ENCODE data around the gene GALNT10. TPM values are rescaled to one million over a fixed set of nuclear protein-coding genes. Genes with fewer than 3 reads are reported as not detected.

GALNT10 gene
- polyA plus RNA-seq, 2 of the 4 experiments (the other 2 are of a cell fraction) = 110 to 156 TPM

DNA sequence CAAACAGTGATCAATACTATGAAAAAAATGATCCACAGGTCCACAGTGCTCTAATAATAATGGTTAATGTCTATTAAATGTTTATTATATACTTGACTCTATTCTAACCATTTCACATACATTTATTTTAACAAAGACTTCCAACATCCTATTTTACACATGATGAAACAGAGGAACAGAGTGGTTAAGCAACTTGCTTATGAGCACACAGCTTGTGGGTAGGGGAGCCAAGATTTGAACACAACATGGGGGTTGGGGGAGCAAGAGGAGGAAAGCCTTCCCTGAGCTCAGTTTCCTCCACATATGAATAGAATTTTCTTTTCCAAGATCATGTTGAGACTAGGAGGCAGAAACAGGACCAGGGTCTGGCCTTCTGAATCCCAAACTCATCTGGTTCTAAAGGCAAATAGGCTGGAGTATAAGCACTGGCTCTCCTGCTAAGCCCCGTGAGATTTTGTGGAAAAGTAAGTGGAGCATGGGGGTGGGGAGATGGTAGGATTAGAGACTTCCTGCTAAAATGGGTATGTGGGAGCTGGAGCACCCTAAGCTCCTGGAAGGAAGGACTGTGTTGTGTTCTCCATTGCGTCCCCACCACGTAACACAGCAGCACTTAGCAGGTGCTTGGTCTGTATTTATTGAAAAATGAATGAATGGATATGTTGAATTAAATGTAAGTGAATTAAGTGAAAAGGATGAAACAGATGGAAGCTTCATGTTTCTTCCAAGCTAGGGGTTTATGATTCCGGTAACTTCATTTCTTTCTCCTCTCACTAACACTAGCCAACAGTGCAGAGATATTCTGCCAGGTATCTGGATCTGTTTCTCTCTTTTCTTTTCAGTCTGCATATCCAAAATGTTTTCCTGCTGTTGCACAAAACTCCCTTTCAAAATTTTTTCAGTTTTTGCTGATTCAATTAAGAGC, 26.9 kb upstream of the GALNT10 start:
- TF ChIP-seq ESRRA (IDR thresholded peaks at IDR 0.05; ENCODE audit: borderline replicate concordance, low read length) (no peak), EHF (CRISPR knock-in tag; IDR thresholded peaks at IDR 0.05) (no peak), BHLHE40 (IDR thresholded peaks at IDR 0.05; ENCODE audit: low read depth, low read length) (no peak), HMGXB4 (CRISPR knock-in tag; IDR thresholded peaks at IDR 0.05; ENCODE audit: borderline replicate concordance) (no peak), HDAC2 (IDR thresholded peaks at IDR 0.05) (no peak), HOXA7 (CRISPR knock-in tag; IDR thresholded peaks at IDR 0.05) (no peak), ATOH8 (CRISPR knock-in tag; IDR thresholded peaks at IDR 0.05; ENCODE audit: low read depth) (no peak), MAX (IDR thresholded peaks at IDR 0.05) (no peak), KDM5A (IDR thresholded peaks at IDR 0.05) (no peak), SMC3 (IDR thresholded peaks at IDR 0.05) (no peak)
- Histone ChIP-seq H3K27ac (no peak overlapping the region), H3K4me2 (no peak overlapping the region), H3K4me3 (no peak overlapping the region), H3K4me1 (no peaks in the 10 kb centered on the region; the same call in 2 of the 3 replicates), H3K9me3 (no peaks in the 10 kb centered on the region)
- CTCF ChIA-PET = interaction anchor here (0.6 to 1.9 kb wide), 9 partner anchors 12 to 1631 kb away, joined by 3 to 10 read pairs (median 4); no protein-coding TSS in a partner anchor
- POLR2A ChIA-PET = no interaction called here
- no peak for ATAC-seq
- DNase-seq (ENCODE audit: low read depth in 1 of 2, low spot score in 1 of 2) = no peak
- WGBS (ENCODE audit: missing lambda C conversion rate) = 77% methylated on average over 4 of the region's 4 CpGs
- no peak for FAIRE-seq

DNA sequence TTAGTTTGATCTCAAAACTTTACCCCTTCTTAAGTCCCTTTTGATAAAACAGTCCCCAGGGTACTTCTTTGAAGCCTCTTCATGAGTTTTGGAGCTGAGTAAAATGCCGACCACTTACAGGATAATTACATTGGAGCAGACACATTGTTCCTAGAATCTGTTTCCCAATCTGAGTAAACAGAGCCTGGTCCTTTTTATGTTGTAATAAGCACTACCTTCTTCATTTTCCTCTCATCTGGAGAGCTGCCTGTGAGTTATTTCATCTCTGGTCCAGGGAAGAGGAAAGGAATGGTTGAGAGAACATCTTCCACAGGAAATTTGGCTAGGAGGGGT, 26.3 kb upstream of the GALNT10 start:
- 16% methylated on average over 1 of the region's 1 CpG for WGBS (ENCODE audit: missing lambda C conversion rate)
- ATAC-seq (no peak), DNase-seq (ENCODE audit: low read depth in 1 of 2, low spot score in 1 of 2) (no peak), FAIRE-seq (no peak)
- TF ChIP-seq EP300 (IDR thresholded peaks at IDR 0.05) (no peak), ATOH8 (CRISPR knock-in tag; IDR thresholded peaks at IDR 0.05; ENCODE audit: low read depth) (no peak), EHMT2 (IDR thresholded peaks at IDR 0.05; ENCODE audit: low read depth) (no peak), GATA3 (IDR thresholded peaks at IDR 0.05; ENCODE audit: borderline replicate concordance) (no peak), ZNF302 (CRISPR knock-in tag; IDR thresholded peaks at IDR 0.05) (no peak), CEBPB (IDR thresholded peaks at IDR 0.05) (no peak), MAFK (IDR thresholded peaks at IDR 0.05; ENCODE audit: partially characterized antibody) (no peak), NR3C1 (IDR thresholded peaks at IDR 0.05) (no peak), NFE2L2 (conservative IDR thresholded peaks at IDR 0.05; ENCODE audit: low read length) (no peak), POLR2AphosphoS2 (conservative IDR thresholded peaks at IDR 0.05; ENCODE audit: low read length) (no peak), RCOR1 (IDR thresholded peaks at IDR 0.05; ENCODE audit: low read depth, low read length) (no peak), SMC3 (IDR thresholded peaks at IDR 0.05) (no peak), RARB (CRISPR knock-in tag; IDR thresholded peaks at IDR 0.05) (no peak)
- TF ChIP-seq, protein P1, sequence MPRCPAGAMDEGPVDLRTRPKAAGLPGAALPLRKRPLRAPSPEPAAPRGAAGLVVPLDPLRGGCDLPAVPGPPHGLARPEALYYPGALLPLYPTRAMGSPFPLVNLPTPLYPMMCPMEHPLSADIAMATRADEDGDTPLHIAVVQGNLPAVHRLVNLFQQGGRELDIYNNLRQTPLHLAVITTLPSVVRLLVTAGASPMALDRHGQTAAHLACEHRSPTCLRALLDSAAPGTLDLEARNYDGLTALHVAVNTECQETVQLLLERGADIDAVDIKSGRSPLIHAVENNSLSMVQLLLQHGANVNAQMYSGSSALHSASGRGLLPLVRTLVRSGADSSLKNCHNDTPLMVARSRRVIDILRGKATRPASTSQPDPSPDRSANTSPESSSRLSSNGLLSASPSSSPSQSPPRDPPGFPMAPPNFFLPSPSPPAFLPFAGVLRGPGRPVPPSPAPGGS (IDR thresholded peaks at IDR 0.05) = no peak
- ChIA-PET POLR2A (no interaction called here), CTCF (interaction anchor here (0.8 to 1.9 kb wide), 5 partner anchors 16 to 1632 kb away, joined by 3 to 10 read pairs (median 4); no protein-coding TSS in a partner anchor)
- Histone ChIP-seq H3K4me2 (no peak overlapping the region), H3K4me3 (no peak overlapping the region), H3K4me1 (no peaks in the 10 kb centered on the region; the same call in 2 of the 3 replicates), H3K27ac (no peak overlapping the region), H3K9me3 (no peaks in the 10 kb centered on the region)
